GM19455 (cell line): ENCODE results near the gene CENPU.

Experiments used
- ATAC-seq: cut with Tn5 transposase; IDR thresholded peaks from one replicate; pipeline ENCODE4 v1.9.1; 2021; ENCODE audit not compliant: unreplicated experiment

CENPU gene

GRCh38 chr4:184713887-184714286 is 20.0 kb downstream of the CENPU start:
- no peak for ATAC-seq

DNA sequence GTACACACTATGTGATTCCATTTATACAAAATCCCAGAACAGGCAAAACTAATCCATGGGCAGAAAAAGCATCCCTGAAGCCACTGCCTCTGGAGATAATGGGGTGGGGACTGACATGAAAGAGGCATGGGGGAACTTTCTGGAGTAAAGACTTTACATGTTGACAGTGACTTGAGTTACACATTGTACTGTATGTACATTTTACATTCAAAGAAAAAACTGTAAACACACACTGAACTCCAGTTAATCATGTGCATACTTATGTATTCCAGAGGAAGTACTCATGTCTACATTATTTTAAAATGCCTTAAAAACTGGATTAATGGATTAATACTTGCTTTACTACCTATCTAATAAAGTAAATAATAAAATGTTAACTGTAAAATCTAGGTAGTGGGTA is 21.6 kb downstream of the CENPU start:
- no peak for ATAC-seq

GRCh38 chr4:184706453-184706852 is 27.4 kb downstream of the CENPU start:
- ATAC-seq = no peak

- ATAC-seq = no peak
Measured at GRCh38 chr4:184705692-184706091, 28.2 kb downstream of the CENPU start.

- ATAC-seq = no peak
Measured at GRCh38 chr4:184702114-184702513, 31.8 kb downstream of the CENPU start.

DNA sequence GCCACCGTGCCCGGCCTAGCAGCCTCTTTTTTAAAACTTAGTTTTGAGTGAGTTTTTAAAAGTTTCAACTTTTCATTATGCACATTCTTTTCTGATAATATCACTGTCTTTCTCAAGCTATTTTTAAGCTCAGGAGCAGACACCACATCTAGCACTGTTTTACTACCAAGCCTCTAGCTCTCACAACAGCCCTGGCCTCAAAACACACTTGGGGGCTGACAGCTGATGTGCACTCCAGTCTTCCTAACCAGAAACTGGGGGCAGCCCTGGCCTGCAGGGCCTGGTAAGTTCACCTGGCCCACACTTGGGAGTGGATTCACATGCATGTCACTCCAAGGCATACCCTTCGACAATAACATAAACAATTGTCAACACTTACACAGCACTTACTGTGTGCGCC is 34.0 kb downstream of the CENPU start:
- ATAC-seq = no peak

DNA sequence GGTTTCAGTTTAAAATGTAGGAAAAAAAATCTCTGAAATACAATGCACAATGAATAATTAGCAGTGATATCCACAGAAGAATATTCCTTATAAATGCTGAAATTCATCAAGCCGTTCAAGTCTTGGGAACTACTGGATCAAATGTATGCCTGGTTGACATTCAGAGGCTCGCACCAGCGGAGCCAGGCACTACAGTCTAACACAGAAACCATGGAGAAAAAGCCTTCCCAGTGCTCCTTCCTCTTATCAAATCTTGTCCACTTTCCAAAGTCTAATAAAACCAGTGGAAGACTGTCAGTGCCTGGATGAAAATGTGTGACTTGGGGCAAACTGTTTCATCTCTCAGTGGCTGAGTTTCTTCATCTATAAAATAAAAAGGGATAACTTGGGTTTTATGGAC is 35.9 kb downstream of the CENPU start:
- no peak for ATAC-seq

- ATAC-seq = no peak
Measured at GRCh38 chr4:184695178-184695896, 38.6 kb downstream of the CENPU start.

GRCh38 chr4:184694412-184694956 is 39.4 kb downstream of the CENPU start:
- ATAC-seq = no peak

GRCh38 chr4:184693056-184693455 is 40.8 kb downstream of the CENPU start:
- ATAC-seq = no peak

- ATAC-seq = no peak
Measured at GRCh38 chr4:184689681-184690080, 44.2 kb downstream of the CENPU start.

DNA sequence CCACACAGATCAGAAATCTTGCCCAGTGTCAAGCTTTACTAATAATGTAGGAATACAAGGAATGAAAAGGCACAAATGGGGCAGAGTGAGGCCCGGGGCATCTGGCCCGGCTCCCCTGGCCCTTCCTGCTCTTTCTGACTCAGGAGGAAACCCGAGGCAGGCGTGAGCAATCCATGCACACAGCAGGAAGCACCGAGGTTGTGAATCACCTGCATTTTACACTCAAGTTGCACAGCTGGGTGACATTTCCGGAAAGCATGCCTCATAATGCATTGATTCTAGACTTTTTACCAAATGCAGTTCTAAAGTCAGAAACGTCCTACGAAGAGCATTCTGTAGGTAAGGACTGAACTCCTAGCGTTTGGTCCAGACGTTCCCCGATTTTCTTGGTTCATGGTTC is 45.4 kb downstream of the CENPU start:
- no peak for ATAC-seq

GRCh38 chr4:184688005-184688404 is 45.9 kb downstream of the CENPU start:
- ATAC-seq = no peak

GRCh38 chr4:184684491-184685189 is 49.3 kb downstream of the CENPU start:
- no peak for ATAC-seq

- no peak for ATAC-seq
Measured at GRCh38 chr4:184681916-184682315, 52.0 kb downstream of the CENPU start.

- no peak for ATAC-seq
Measured at GRCh38 chr4:184680698-184681097, 53.2 kb downstream of the CENPU start.

GRCh38 chr4:184675821-184676492 is 57.9 kb downstream of the CENPU start:
- no peak for ATAC-seq

GRCh38 chr4:184675018-184675417 is 58.9 kb downstream of the CENPU start:
- ATAC-seq = no peak

- ATAC-seq = no peak
Measured at GRCh38 chr4:184674011-184674410, 59.9 kb downstream of the CENPU start.

DNA sequence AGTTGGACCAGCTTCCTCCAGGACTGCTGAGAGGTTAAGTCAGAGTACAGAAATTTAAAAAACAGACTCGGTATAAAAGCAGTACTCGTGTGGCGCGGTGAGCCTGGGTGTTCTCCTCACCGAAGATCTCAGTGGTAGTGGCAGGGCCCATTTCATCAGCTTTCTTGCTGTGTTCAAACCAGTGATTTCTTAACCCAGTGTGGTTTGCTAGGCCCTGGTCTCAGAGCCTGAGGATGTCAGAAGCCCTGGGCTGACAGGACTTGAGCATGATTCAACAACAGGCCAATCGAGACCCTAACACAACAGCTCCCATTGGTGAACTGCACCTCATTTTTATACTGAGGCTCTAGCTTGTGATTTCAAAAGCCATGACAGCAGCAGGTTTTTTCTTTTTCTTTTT is 61.2 kb downstream of the CENPU start:
- ATAC-seq = no peak

DNA sequence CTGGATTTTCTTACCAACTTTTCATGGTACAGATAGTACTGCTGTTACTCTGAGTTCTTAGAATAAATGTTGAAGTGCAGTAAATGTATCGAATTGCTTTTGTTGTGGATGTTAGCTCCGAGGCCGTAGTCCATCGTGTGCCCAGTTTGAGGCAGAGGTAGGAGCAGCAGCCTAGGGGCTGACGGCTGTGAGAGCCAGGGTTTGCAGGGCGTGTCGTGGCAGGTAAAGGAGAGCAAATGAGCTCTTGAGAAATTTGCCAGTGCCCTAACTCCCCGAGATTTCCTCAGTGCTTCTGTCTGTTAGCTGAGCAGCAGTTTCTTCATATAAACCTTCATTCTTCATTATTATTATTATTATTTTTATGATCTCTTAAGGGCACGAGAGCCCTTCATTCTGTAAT is 62.8 kb downstream of the CENPU start:
- ATAC-seq = no peak

GRCh38 chr4:184669251-184669650 is 64.6 kb downstream of the CENPU start:
- no peak for ATAC-seq
